Epidermal melanocyte (primary cell): ENCODE data around the gene LRRFIP1.
A peak's percentile ranks its signal among the peaks of the same experiment; 100 is the strongest.
"Not testable (repeated sequence)": the region's sequence is repeated elsewhere in the genome, so short reads cannot be mapped to it uniquely, and the experiment has no call there.

ENCODE experiments used
- DNase-seq: peaks from one replicate; pipeline ENCODE4 v3.0.0; 2011; ENCODE audit warnings: low spot score; ENCODE audit not compliant: insufficient read length

The LRRFIP1 gene

DNA sequence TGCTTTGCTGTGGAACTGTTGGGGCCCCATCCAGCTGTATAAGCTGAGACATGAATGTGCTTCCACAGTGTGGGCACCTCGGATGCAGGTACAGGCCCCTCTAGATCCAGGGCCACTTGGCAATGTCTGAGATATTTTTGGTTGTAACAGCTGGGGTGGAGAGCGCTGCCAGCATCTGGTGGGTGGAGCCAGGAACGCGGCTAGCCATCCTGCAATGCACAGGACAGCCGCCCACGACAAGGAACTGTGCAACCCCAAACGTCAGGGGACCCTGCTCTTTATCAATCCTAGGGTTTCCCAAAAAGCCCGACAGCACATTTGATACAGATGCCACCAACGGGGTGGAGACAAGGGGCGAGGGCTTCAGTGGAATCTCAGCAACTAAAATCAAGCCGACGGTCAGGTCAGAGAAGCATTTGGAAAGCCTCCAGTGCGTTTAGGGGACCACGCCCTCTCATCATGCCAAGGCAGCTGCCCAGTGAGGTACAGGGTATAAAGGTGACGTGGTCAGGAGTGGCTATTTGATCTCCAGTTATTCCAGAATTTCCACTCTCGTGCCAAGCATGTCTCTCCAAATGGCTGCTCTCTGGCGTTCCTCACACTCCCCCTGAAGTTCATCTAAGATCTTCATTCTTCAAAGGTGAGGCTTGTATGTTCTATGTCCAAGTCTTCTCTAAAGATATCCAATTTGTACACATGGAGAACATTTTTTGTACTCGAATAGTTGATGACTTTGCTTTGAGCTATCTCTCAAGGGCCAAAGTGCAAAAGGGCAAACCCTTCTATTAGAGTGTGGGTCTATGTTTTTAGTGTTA is 55.7 kb downstream of the LRRFIP1 start:
- no peak for DNase-seq

DNA sequence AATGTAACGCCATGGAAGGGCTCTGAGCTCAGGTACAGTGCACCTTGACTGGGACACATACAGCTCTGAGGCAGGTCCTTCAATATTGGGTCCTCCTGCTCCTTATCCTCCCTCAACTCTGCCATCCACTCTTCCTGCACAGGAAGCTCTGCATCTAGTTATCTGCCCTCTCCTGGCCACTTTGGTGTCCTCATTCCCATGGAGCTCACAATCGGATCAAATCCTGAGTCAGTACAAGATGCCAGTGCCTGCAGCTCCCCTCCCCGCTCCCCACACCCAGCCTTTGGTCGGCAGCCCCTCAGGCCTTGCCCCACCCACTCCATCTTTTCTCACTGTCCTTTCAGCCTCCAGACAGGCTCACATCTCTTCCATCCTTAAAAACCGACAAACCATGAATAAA is 58.0 kb downstream of the LRRFIP1 start:
- no peak for DNase-seq

DNA sequence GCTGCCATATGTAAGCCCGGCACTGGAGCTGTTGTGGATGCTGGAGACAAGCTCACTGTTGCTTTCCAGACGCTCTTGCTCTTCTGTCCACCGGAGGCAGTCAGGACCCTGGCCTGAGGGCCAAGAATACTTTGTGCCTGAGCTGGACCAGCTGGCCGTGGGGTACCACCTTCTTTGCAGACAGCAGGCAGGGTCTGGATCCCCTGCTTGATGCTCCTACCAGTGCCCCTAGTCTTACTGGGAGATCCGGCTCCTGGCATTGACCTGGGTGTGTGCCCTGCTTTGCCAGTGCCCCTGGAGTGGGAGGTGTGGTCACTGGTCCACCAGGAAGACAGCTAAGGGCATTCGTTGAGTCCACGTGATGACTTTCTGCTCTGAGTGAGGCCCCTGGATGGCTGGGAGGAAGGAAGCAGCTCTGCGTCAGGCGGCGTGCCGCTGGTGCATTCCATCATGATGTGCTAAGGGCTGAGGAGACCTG is 59.3 kb downstream of the LRRFIP1 start:
- no peak for DNase-seq

DNA sequence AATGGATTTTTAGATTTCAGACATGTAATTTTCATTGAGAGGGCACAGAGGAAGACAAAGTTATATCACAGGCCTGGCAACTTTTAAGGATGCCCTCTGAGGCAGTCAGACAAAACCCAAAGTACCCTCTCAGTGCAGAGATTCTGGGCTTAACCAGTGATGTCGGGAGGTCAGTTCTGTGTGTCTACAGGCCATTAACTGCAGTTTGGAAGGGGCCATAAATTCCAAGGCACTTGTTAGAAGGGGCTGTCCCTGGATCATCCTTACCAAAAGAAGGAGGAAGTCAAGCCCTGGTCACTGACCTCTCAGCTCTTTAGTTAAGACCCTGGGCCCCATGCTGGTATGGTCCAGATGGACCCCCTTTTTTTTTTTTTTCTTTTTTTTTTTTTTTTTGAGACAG is 60.7 kb downstream of the LRRFIP1 start:
- DNase-seq = no peak

DNA sequence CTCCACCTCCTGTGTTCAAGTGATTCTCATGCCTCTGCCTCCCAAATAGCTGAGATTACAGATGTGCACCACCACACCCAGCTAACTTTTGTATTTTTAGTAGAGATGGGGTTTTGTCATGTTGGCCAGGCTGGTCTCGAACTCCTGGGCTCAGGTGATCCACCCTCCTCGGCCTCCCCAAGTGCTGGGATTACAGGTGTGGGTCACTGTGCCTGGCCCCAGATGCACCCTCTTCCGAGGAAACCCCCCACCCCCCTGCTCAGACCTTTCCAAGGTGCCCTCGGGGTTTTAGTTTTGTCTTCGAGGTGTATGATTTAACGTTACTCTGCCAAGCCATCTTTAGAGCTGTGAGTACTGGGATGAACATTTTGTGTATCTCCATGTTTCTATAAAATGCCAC is 61.2 kb downstream of the LRRFIP1 start:
- DNase-seq = not testable (repeated sequence)

DNA sequence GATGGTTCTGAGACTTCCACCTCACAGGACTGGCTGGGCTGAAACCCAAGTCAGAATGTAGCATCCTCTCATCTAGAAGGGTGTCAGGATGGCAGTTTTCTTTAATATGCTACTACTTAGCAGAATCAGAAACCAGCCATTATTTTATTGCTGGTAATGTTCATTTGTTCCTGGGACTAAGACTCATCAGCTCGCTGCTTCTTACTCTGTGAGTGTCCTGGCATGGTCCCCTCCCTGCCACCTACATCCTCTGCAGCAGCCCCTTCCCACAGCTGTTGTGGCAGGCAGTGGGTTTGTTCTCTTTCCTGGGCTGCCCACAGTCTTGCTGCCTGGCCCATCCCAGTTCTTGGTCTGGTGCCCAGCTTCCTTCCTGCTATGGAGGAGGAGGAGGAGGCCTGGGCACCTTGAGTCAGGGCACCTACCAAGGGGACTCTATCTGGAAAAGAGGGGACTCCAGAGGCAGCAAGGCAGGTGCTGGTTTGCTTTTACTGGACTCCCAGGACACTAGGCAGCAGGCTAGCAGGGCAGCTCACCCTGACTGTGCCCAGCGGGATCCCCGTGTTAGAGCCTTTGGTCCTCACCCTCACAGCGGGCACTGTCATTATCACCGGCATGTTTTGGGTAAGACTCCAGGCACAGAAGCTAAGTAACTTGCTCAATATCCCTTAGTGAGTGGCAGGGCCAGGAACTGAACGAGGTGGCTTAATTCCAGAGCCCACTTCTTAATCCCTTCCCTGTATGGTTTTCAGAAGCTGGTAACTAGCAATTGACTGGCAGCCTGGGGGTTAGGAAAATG is 62.1 kb downstream of the LRRFIP1 start:
- DNase-seq = no peak

DNA sequence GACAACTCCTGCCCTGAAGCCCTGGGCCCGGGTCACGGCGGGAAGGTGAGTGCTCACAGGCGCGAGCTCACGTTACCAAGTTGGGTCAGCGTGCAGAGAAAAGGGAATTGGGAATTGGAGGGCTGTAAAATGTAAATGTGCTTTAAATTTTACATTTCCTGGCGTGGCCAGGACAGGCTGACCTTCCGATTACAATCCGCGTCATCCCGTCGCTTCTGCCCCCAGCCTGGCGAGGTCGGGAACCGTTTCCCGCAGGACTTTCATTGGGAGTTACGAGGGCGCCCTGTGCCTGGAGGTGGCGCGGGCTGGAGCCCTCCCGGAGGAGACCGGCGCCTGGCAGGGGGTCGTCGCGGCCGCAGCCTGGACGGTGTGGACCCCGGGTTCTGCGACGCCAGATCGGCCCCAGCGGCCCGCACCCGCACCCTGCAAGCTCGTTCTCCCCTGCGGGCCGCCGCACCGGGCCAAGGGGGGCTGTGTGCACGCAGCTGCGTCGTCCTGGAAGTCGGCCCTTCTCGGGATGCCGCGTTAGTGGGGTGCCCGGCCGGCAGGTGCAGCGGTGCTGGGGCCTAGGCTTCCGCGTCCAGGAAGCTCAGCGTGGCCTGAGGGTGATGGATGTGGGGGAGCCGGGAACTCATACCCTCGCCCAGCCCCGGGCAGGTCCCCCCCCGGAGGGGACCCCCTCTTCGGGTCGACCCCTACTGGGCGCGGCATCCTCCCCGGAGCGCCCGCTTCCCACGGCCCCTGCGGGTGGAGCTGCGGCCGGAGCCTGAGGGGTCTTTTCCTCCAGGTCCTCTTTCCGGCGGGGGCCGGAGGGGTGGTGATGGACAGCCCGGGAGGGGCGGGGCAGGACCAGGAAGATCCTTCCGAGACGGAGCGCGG is 63.9 kb downstream of the LRRFIP1 start:
- DNase-seq = no peak

DNA sequence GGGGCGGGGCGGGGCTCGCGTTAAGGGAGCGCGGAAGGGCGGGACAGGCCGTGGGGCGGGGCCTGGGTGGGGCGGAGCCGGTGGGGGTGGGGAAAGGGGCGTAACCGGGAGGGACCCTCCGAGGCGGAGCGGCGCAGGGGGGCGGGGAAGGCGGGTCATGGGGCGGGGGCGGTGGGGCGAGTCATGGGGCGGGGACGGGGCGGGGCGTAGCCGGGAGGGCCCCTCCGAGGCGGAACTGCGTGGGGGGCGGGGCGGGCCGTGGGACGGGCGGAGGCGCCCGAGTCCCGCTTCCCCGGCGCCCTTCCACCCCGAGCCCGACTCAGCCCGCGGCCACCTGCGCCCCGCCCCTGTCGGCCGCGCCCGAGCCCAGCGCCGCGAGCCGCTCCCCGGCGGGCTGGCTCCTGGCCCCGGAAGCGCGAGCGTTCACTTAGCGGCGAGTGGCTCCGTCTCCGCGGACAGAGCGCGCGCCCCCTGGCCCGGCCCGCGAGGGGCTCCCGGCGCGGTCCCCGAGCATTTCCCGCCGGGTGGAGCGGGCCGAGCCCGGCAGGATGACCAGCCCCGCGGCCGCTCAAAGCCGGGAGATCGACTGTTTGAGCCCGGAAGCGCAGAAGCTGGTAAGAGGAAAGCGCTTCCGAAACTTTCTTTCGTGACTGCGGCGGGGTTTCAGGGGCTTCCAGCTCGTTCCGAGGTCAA is 64.7 kb downstream of the LRRFIP1 start:
- peak; percentile 81 for DNase-seq

DNA sequence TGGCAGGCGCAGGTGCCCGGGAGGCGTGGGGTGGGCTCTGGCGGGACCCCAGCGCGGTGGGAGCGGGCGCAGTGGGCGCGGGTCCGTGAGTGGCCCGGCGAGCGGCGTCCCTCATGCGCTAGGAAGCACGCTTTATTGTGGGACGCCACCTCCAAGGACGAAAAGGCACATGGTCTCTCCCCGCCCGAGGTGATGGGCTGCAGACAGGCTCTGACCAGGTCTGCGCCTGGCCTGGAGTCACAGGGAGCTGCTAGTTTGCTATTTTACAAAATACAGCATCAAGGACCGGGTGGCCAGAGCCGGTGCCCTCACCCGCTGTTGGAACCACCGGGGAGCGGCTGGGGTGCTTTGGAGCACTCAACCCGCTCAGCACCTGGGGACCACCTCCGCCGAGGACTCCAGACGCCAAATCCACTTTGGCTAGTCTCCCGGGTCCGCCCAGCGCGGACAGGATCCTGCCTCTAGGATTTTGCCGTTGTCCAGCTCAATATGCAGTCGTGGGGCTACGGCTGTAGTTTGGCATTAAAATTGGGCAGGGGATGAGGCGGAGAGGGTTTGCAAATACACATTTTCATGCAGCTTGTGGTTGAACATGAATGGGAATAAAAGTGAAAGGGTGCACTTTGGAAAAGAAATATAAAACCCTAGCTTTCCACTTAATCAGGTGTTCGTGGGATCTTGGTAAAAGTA is 65.4 kb downstream of the LRRFIP1 start:
- no peak for DNase-seq

DNA sequence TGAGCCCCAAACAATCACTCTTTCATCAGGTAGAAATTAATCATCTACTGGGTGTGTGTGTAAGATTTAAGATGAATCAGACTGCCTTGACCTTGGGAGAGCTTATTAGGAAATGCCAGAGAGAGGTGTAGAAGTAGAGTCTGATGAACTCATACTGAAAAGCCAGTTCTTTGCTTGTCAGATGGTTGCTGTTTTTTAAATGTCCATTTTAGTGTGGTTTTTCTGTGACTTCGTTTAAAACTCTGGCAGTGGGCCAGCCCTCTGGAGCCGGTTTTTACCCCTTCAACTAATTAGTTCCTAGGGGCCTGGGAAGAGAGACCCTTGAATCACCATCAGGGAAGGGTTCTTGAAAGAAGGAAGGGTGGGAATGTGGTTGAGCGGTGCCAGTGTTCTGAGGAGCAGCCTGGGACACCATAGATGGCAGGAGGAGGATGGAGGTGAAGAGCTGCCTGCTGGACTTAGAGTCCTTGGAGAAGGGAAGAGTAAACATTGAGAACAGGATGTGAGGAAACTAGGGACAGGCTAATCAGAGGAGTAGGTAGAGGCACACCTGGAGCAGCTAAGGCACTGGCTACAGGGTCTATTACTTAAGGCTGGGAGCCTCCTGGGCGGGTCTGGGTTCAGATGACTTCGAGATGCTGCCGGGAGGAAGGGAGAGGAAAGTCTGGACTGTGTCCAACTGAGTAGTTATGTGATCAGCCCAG is 66.1 kb downstream of the LRRFIP1 start:
- no peak for DNase-seq

DNA sequence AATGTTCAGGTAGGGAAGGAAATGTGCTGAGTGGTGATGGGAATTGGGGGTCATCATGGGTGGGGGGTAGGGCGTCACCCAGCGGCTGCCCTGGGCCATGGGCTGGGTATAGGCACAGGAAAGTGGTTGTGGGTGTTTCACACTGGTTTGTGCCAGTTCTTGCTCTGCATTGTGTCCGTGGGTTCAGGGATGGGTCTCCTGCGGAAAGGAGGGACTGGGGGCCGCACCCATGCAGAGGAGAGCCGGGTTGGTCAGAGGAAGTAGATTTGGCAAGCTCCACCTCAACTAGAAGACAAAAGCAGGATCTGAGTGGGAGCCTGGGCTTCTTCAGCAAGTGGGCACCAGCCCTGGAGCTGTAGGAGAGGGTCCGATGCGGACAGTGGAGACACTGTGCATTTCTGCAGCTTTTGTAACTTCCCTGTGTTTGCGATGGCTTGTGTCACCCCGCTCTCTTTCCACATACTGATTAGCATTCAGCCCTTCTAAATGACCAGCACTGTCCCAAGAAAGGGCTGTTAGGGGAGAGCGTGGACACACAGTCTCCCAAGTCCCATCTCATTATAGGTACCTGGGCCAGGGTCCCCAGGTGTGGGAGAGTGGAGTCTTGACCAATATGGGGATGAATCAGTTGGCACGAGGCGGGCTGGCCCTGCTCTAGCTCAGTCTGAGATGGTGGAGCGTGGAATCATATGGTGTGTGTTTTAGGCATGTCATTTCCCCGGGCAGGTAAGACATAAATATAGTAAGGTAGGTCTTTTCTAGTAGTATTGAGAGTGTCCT is 67.2 kb downstream of the LRRFIP1 start:
- no peak for DNase-seq

DNA sequence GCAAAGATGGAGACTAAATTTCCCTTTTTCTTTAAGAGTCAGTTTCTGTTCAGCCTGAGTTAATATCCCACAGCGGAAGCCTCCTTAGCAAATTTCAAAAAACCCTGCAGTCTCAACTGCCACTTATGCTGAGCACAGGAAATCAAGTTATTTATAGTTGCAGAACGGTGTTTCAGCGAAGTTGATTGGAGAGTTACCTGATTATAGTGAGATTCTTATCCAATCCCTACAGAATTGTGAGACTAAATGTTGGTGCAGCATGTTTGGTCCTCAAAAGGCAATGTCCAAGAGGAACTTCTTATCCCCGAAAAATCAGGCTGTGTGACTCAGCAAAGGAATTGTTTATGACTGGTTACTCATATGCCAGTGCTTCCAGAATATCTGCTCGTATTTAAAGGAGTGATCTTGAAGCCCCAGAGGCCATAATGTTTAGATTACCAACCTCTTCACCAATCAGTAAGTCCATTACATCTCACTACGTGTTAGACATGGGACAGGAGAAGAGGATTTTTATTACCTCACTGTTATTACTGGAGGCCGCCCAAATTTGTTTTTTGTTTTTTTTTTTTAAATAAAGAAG is 67.9 kb downstream of the LRRFIP1 start:
- DNase-seq = no peak

DNA sequence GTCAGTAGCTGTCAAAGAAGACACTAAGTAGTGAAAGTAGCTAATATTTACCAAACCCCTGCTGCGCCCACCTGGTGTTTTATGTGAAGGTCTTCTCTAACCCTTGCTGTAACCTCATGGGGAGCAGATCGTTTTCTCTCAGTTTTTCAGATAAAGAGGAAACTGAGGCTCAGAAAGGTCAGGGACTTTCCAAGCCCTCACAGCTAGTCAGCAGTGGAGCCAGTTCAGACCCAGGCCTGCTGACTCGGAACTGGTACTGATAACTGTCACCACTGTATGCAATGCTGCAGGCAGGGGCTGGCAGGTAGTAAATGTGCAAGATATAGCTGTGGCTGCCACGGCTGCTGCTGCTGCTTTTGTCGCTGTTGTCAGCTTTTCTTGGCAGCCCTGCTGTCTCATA is 69.1 kb downstream of the LRRFIP1 start:
- no peak for DNase-seq

DNA sequence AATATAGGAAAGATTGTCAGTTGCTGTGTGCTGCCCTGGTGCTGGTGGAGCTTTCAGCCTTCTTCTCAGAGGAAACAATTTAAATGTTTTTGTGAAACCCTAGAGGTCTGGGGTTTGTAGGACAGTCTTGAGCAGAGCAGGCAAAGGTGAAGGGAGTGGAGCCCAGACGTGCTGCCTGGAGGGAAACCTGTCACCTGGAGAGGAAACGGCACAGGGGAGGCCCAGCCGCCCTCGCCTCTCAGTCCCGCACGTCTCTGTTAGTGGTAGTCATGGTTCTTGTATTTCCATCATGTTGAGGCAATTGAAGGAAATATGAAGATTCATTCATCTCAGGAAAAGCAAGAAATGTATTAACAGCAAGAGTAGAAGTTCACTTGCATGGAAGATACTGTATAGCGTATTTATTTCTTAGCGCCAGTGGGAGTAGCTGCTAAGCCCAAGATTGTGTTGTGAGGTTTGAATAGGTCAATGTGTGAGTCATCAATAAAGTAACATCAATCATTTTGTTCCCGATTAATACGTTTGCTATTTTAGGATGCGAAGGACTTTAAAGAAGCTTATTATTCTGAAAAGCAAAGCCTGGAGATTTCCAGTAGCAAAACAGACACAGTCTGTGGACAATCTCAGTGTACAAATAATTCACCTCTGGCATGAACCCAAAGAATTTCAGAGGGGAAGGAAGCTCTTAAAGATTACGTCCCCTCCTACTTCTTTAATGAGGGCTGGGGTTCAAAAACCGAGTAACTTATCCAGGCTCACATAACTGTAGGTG is 70.4 kb downstream of the LRRFIP1 start:
- DNase-seq = no peak

DNA sequence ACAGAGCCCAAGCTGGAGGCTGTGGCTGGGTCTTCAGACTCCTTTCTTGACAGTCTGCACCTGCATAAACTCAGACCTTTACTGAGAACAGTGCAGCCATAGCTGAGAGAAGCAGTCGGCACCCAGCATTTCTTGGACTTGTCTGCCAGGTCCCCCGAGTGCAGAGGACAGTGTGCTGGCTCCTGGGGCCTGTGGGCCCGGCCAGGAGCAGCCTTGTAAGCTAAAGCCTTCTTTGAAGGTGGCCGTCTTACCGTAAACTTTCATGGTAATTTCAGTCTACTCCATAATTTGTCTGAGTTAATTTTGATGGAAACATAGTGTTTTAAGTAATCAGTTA is 70.9 kb downstream of the LRRFIP1 start:
- DNase-seq = no peak

DNA sequence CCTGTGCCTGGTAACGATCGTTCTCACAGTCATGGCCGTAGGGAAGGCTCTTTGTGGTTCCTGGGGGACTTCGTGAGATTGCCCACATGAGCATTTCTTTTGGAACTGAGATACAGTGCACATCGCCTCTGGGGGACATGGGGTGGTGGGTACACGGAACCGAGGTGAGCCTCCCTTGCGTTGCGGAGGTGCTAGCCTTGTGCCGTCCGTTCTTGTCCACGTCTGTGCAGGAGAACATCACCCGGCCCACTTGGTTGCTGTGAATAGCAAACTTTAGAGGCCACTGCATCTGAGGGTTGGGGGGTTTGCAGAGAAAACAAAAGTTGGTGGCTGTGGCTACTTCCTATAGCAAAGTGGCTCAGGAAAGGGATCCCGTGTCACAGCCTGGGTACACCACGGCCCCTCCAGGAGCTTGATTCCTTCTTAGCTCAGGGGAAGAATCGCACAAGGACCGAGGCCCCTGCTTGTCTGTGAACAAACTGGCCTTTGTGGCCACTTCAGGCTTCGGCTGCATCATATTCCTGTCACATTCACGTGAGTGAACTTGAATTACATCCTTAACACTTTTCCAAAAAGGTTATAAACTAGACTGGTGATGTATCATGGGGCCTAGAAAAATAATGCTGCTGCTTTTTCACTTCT is 72.6 kb downstream of the LRRFIP1 start:
- DNase-seq = no peak

DNA sequence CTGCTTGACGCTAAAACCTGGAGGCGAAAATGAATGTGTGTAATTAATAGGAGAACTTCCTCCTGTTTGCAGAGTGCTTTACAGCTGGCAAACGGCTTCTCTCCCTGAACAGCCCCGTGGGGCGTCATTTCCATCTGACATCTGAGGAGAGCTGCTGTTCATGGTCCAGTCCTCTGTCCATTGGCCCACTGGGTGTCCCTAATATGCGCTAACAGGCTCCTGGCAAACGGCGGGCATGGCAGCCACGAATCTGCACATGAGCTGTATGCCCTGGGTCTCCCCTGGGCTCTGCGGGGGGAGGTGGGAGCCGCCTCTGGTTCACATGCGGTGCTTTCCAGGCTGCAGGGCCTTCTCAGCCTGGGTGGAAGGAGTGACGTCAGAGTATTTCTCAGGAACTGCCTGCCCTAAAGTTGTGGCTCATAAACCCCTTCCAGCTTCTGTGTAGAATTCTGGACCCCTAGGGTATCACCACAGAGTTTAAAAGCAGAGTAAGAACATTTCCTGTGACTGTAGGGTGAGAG is 73.2 kb downstream of the LRRFIP1 start:
- no peak for DNase-seq
